BJ (cell line): ENCODE data around the gene FZD4. TPM values are rescaled to one million over a fixed set of nuclear protein-coding genes. Genes with fewer than 3 reads are reported as not detected.
"Not testable (repeated sequence)": the region's sequence is repeated elsewhere in the genome, so short reads cannot be mapped to it uniquely, and the experiment has no call there.

Source experiments
- CTCF ChIA-PET: fragments of 350-600 bp; formaldehyde crosslinking; extraction: SDS; loops from one replicate; lab custom pipeline; 2021; ENCODE audit warnings: antibody characterized with exemption, inconsistent platforms; lab: Yijun Ruan, JAX
- POLR2A ChIA-PET: fragments of 300-600 bp; sonication (Branson Sonifier 250); formaldehyde crosslinking; extraction: SDS; loops from one replicate; lab custom pipeline; 2021; ENCODE audit warnings: antibody characterized with exemption; lab: Charles Lee
- DNase-seq: peaks from one replicate; pipeline ENCODE4 v3.0.0-alpha.2; 2011; ENCODE audit warnings: low read depth
- H3K27me3 ChIP-seq: 2 replicates; pipeline ENCODE4 v1.6.0; 2011; ENCODE audit warnings: low read length; ENCODE audit not compliant: control insufficient read depth, insufficient read depth
- H3K36me3 ChIP-seq: 2 replicates; pipeline ENCODE4 v1.5.1; 2011; ENCODE audit warnings: low read length; ENCODE audit not compliant: control insufficient read depth, insufficient read depth
- H3K4me3 ChIP-seq: 2 replicates; pipeline ENCODE4 v1.5.1; 2011; ENCODE audit warnings: low read depth, mild to moderate bottlenecking, control low read depth, low read length
- CTCF ChIP-seq: IDR thresholded peaks from 2 replicates; pipeline ENCODE4 v1.5.1; 2011; ENCODE audit warnings: low read depth, mild to moderate bottlenecking, control low read depth, inconsistent platforms, low read length, moderate library complexity; ENCODE audit not compliant: insufficient read depth
- polyA plus RNA-seq: library from polyadenylated mRNA; depleted of rRNA; stranded (reverse); fragments of >200 nt; gene quantifications from 2 replicates; pipeline ENCODE4 v1.2.3, GENCODE V29; 2011

Gene FZD4
- polyA plus RNA-seq, 1 experiment: 12.4 TPM

- Histone ChIP-seq H3K27me3 (no peaks in the 10 kb centered on the region), H3K36me3 (peaks cover 2% of the 10 kb centered on the region), H3K4me3 (no peak overlapping the region)
- TF ChIP-seq CTCF: no peak
- CTCF ChIA-PET: interaction anchor here (1.8 kb wide), 1 partner anchor 11 kb away, joined by 5 read pairs; no protein-coding TSS in a partner anchor
- DNase-seq: no peak
- POLR2A ChIA-PET: interaction anchor here (0.5 kb wide), 1 partner anchor 474 kb away, joined by 3 read pairs; no protein-coding TSS in a partner anchor
Observed at GRCh38 chr11:86950661-86950995, 4.6 kb downstream of the FZD4 start.

GRCh38 chr11:86949995-86950660 lies 5.1 kb downstream of the FZD4 start:
- Histone ChIP-seq H3K4me3 (no peak overlapping the region), H3K36me3 (peaks cover 2% of the 10 kb centered on the region), H3K27me3 (no peaks in the 10 kb centered on the region)
- ChIA-PET CTCF (interaction anchor here (1.2 to 1.8 kb wide), 2 partner anchors 10 to 12 kb away, joined by 3 to 5 read pairs; no protein-coding TSS in a partner anchor), POLR2A (no interaction called here)
- DNase-seq: peak; percentile 62
- no peak for TF ChIP-seq CTCF

- no peak for TF ChIP-seq CTCF
- peaks cover 3% of the 10 kb centered on the region for H3K36me3 ChIP-seq
- H3K27me3 ChIP-seq: no peaks in the 10 kb centered on the region
- POLR2A ChIA-PET: no interaction called here
- no peak overlapping the region for H3K4me3 ChIP-seq
- CTCF ChIA-PET: interaction anchor here (2.2 kb wide), 1 partner anchor 10 kb away, joined by 17 read pairs; no protein-coding TSS in a partner anchor
- DNase-seq: no peak
Observed at GRCh38 chr11:86948733-86949132, 6.5 kb downstream of the FZD4 start.

- no peak for DNase-seq
- Histone ChIP-seq H3K27me3 (no peaks in the 10 kb centered on the region), H3K4me3 (no peak overlapping the region), H3K36me3 (peaks cover 3% of the 10 kb centered on the region)
- no peak for TF ChIP-seq CTCF
- ChIA-PET CTCF (interaction anchor here (1.1 to 2.2 kb wide), 4 partner anchors 9 to 342 kb away, joined by 3 to 17 read pairs (median 3); no protein-coding TSS in a partner anchor), POLR2A (no interaction called here)
Observed at GRCh38 chr11:86947541-86947940, 7.7 kb downstream of the FZD4 start.

- POLR2A ChIA-PET, H3K4me3 ChIP-seq, DNase-seq, H3K27me3 ChIP-seq, H3K36me3 ChIP-seq: not testable (repeated sequence)
- CTCF ChIA-PET: interaction anchor here (0.5 to 1.2 kb wide), 2 partner anchors 349 to 1610 kb away, joined by 3 read pairs; no protein-coding TSS in a partner anchor
Observed at GRCh38 chr11:86943505-86943904, 11.7 kb downstream of the FZD4 start.
